HG03571 (cell line): ENCODE data around the gene TTLL10.

Experiments used
- ATAC-seq: cut with Tn5 transposase; IDR thresholded peaks from one replicate; pipeline ENCODE4 v1.9.1; 2021; ENCODE audit not compliant: unreplicated experiment

The TTLL10 gene

GRCh38 chr1:1157426-1157913, 16.2 kb upstream of the TTLL10 start:
- ATAC-seq: peak; percentile 49

GRCh38 chr1:1157914-1158710, 15.6 kb upstream of the TTLL10 start:
- peak; percentile 41 for ATAC-seq

- no peak for ATAC-seq
Measured at GRCh38 chr1:1160281-1160930, 13.3 kb upstream of the TTLL10 start.

GRCh38 chr1:1161078-1161682, 12.5 kb upstream of the TTLL10 start:
- no peak for ATAC-seq

GRCh38 chr1:1161683-1162079, 12.0 kb upstream of the TTLL10 start:
- ATAC-seq: no peak

- ATAC-seq: no peak
Measured at GRCh38 chr1:1162597-1163537, 10.8 kb upstream of the TTLL10 start.

- no peak for ATAC-seq
Measured at GRCh38 chr1:1163538-1164070, 10.1 kb upstream of the TTLL10 start.

- no peak for ATAC-seq
Measured at GRCh38 chr1:1164361-1164700, 9.3 kb upstream of the TTLL10 start.

- no peak for ATAC-seq
Measured at GRCh38 chr1:1164701-1165451, 8.8 kb upstream of the TTLL10 start.

GRCh38 chr1:1165485-1165884, 8.2 kb upstream of the TTLL10 start:
- no peak for ATAC-seq

GRCh38 chr1:1165900-1166421, 7.7 kb upstream of the TTLL10 start:
- ATAC-seq: no peak

GRCh38 chr1:1166642-1167397, 6.9 kb upstream of the TTLL10 start:
- ATAC-seq: no peak

GRCh38 chr1:1167398-1167821, 6.3 kb upstream of the TTLL10 start:
- ATAC-seq: no peak

- no peak for ATAC-seq
Measured at GRCh38 chr1:1167841-1168450, 5.7 kb upstream of the TTLL10 start.

- no peak for ATAC-seq
Measured at GRCh38 chr1:1168451-1169411, 4.9 kb upstream of the TTLL10 start.

GRCh38 chr1:1169429-1170214, 4.1 kb upstream of the TTLL10 start:
- ATAC-seq: no peak
